ENCODE results near the gene MBNL2. TPM values are rescaled to one million over a fixed set of nuclear protein-coding genes. Genes with fewer than 3 reads are reported as not detected.

Gene MBNL2
- total and polyA plus RNA-seq, 2 of the 4 experiments (the other 2 are of a cell fraction): 26.9 to 103 TPM

GRCh38 chr13:97330448-97330847, 108.3 kb downstream of the MBNL2 start:
- Histone ChIP-seq H3K9me3 (ENCODE audit: control insufficient read depth, insufficient read depth, low read length) (no peaks in the 10 kb centered on the region), H2BK120ac (ENCODE audit: low read depth, low read length) (no peak overlapping the region), H4K5ac (ENCODE audit: low read depth, low read length) (no peak overlapping the region; the same call in 1 of the 2 replicates), H3K4me2 (ENCODE audit: low read depth, low read length) (no peak overlapping the region), H3K4me1 (ENCODE audit: control insufficient read depth, insufficient read depth, low read length) (peaks cover 16% of the 10 kb centered on the region), H4K20me1 (ENCODE audit: insufficient read depth, low read length) (peaks cover 7% of the 10 kb centered on the region; the same call in 1 of the 2 replicates), H2AK9ac (replicated peaks; ENCODE audit: low read depth, low read length, poor library complexity) (no peak overlapping the region), H3K56ac (ENCODE audit: extremely low read depth, insufficient read depth, low read length) (no peak overlapping the region), H2BK20ac (ENCODE audit: low read depth, low read length) (no peak overlapping the region), H3K27ac (ENCODE audit: insufficient read depth, low read length) (no peak overlapping the region), H3K9ac (ENCODE audit: low read depth, low read length) (no peak overlapping the region), H3K4me3 (ENCODE audit: insufficient read depth, low read depth, low read length) (no peak overlapping the region), H2AK5ac (ENCODE audit: low read depth, low read length) (no peak overlapping the region), H3K27me3 (ENCODE audit: control insufficient read depth, insufficient read depth, low read length) (no peaks in the 10 kb centered on the region), H3K4ac (ENCODE audit: low read depth, low read length) (no peak overlapping the region), H3K79me1 (ENCODE audit: low read depth in 1 of 2, low read length in 2 of 2) (peaks cover 35 to 85% of the 10 kb centered on the region in 2 experiments), H2BK15ac (ENCODE audit: low read depth, low read length) (no peak overlapping the region), H3K14ac (replicated peaks; ENCODE audit: low read depth, low read length) (no peak overlapping the region), H2AFZ (replicated peaks; ENCODE audit: low read length, poor library complexity) (no peak overlapping the region), H2BK5ac (ENCODE audit: low read depth, low read length, poor library complexity, severe bottlenecking) (no peak overlapping the region), H3K9me1 (ENCODE audit: insufficient read depth, low read length) (peaks cover 31% of the 10 kb centered on the region), H3K18ac (ENCODE audit: low read depth, low read length) (no peak overlapping the region), H4K91ac (ENCODE audit: insufficient read depth, low read depth, low read length) (no peak overlapping the region), H3K36me3 (ENCODE audit: control insufficient read depth, insufficient read depth, low read length) (peaks cover 4% of the 10 kb centered on the region), H3K23ac (ENCODE audit: low read depth, low read length) (no peak overlapping the region), H4K8ac (ENCODE audit: low read depth in 2 of 2, low read length in 2 of 2) (no peak overlapping the region; a peak in 1 of 4 replicates)
- WGBS, 2 experiments (ENCODE audit: extremely low coverage in 2 of 2, insufficient read length in 1 of 2): no CpG with 5 or more reads among the region's 2 CpGs
- no peak for ATAC-seq (ENCODE audit: low read depth)
- dilution Hi-C loops (cut with HindIII; ENCODE audit: low sequenced_read_pairs, unreplicated experiment) (no loop called here), in situ Hi-C loops (cut with MboI; ENCODE audit: low sequenced_read_pairs) (no loop called here), intact Hi-C loops (cut with micrococcal nuclease) (no loop called here)
- no peak for DNase-seq
- POLR2A ChIA-PET (ENCODE audit: unreplicated experiment): no interaction called here
- CTCF ChIA-PET: interaction anchor here (0.5 kb wide), 1 partner anchor 163 kb away, joined by 4 read pairs; no protein-coding TSS in a partner anchor
- TF ChIP-seq FOS (IDR thresholded peaks at IDR 0.05; ENCODE audit: low read depth, low read length): no peak
- no peak for TF ChIP-seq SMC3 (IDR thresholded peaks at IDR 0.05; ENCODE audit: low read depth, low read length)
- TF ChIP-seq ELK1 (IDR thresholded peaks at IDR 0.05; ENCODE audit: borderline replicate concordance, low read depth, low read length): no peak
- TF ChIP-seq, protein P1, sequence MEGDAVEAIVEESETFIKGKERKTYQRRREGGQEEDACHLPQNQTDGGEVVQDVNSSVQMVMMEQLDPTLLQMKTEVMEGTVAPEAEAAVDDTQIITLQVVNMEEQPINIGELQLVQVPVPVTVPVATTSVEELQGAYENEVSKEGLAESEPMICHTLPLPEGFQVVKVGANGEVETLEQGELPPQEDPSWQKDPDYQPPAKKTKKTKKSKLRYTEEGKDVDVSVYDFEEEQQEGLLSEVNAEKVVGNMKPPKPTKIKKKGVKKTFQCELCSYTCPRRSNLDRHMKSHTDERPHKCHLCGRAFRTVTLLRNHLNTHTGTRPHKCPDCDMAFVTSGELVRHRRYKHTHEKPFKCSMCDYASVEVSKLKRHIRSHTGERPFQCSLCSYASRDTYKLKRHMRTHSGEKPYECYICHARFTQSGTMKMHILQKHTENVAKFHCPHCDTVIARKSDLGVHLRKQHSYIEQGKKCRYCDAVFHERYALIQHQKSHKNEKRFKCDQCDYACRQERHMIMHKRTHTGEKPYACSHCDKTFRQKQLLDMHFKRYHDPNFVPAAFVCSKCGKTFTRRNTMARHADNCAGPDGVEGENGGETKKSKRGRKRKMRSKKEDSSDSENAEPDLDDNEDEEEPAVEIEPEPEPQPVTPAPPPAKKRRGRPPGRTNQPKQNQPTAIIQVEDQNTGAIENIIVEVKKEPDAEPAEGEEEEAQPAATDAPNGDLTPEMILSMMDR (conservative IDR thresholded peaks at IDR 0.05; ENCODE audit: low read depth, low read length): no peak
- no peak for TF ChIP-seq POLR2A (IDR thresholded peaks at IDR 0.05; ENCODE audit: low read depth, low read length)
- TF ChIP-seq MAFK (IDR thresholded peaks at IDR 0.05; ENCODE audit: low read depth, low read length): no peak
- no peak for TF ChIP-seq MXI1 (IDR thresholded peaks at IDR 0.05; ENCODE audit: borderline replicate concordance, low read depth, low read length)
- TF ChIP-seq USF2 (IDR thresholded peaks at IDR 0.05; ENCODE audit: low read depth, low read length): no peak
- no peak for TF ChIP-seq CHD1 (IDR thresholded peaks at IDR 0.05; ENCODE audit: low read depth, low read length)
- no peak for TF ChIP-seq RAD21 (IDR thresholded peaks at IDR 0.05; ENCODE audit: low read length)
- TF ChIP-seq BHLHE40 (IDR thresholded peaks at IDR 0.05; ENCODE audit: low read depth, low read length): no peak
- TF ChIP-seq MAZ (IDR thresholded peaks at IDR 0.05; ENCODE audit: borderline replicate concordance, low read depth, low read length): no peak
- TF ChIP-seq NFE2L2 (IDR thresholded peaks at IDR 0.05; ENCODE audit: low read depth, low read length): no peak
- TF ChIP-seq CEBPB (IDR thresholded peaks at IDR 0.05; ENCODE audit: low read depth, low read length): no peak
- BruUV-seq (replicated peaks): no TSS peak

Data from IMR-90 (cell line).